ENCODE measurements around the gene ATXN1.
A peak's percentile ranks its signal among the peaks of the same experiment; 100 is the strongest.

Gene ATXN1

DNA sequence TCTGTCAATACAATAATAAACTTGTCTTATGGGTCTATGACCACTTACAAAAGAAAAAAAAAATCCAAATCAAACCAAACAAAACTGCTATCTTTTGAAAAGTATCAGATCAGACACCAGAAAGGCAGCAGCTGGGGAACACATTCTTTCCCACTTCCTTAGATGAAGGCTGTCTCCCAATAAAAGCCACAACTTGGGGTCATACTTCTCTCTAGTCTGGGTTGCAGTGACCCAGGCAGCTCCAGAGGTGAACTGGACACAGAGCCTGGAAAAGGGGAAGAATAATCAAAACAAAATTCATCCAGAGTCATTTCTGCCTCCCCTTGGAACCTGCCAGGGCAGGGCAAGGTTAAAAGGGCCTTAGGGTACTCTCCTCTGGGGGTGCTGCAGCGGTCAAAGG is 19.1 kb downstream of the ATXN1 start:
- DNase-seq: no peak

DNA sequence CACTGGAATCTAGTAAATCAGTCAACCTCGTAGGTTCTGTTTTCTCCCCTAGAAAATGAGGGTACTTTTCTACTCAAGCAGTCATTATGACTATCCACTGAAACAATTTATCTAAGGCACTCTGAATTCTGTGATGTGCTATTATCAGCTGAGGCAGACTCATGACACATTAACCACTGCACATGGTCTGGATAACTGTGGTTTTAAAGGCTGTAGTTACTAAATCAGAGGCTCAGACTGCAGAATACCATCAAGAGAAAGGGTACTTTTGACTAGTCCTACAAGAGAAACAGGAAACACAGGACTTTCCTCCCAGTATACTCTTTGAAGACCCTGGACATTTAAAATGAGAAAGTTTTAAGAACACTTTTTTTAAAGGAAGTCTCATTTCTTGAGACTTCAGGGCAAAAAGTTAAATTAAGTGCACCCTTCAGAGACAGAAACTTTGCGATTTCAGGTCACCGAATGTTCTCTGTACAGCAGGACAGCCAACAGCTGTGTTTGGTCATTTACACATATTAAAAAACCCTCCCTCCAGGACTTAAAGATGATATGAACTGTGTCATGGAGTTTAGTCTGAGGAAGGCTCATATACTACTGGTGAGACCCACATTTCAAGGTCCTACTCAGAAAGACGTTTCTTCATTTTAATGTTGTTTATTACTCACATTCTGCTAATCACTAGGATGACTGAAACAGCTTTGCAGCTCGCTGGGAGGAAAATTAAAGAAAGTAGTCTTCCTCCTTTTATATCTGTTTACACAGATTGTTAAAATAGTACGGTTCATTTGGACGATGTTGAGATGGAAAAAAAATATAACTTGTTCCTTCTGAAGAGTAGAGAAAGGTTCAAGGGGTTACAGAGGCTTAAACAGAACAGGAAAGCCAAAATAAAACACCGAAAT is 19.9 kb downstream of the ATXN1 start:
- DNase-seq: peak; percentile 78

DNA sequence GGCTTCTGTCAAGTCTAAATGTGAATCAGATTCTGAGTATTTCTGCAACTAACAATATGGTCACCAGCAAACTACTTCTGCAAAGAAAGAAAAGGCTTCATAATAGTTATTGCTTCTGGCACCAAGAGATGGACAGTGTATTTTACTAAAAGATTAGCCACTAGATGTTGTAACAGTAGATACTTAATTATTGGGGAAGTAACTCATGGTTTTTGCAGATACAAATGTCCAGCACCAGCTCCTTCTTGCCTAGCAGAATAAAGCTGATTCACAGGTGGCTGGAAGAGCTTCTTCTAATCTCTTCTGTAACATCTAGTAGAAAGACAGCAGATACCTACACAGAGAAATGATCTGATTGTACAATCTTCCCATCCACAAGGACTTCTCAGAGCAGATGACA is 21.2 kb downstream of the ATXN1 start:
- peak; percentile 5 for DNase-seq

DNA sequence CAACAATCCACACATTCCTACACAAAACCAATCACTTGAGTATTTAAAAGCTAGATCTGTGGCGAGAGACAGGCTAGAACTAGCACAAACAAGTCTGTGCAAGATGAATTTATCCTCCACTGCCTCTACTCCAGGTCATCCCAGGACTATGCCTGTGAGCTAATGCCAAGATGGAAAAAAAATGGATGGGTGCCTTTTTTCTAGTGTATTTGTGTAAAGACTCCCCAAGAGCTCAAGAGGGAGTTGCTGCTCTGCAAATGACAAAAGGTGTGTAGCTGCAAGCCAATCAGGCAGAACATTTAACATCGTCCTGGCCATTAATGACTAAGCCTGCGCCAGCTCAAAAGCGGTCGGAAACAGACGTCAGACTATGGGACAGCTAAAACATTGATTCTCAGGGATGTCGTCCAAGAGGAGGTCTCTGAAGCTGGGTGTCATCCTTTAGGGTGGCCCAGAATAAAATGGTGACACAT is 21.9 kb downstream of the ATXN1 start:
- DNase-seq: no peak

DNA sequence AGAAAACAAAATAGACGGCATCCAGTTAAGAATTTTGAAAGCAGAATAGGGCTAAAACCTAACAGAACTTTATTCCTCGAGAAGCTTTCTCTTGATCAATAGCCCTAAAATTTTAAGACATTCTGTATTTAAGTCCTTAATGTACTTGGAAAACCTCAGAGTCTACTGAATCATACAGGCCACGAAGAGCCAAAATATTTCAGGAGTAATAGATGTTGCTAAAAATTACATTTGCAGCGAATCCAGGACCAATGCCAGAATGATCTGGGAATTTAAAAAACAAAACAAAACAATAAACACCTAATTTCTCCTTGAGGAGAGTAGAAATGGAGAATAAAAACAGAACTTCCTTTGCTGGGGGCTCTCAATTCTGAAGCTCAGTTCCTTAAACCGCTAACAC is 23.3 kb downstream of the ATXN1 start:
- DNase-seq: no peak

DNA sequence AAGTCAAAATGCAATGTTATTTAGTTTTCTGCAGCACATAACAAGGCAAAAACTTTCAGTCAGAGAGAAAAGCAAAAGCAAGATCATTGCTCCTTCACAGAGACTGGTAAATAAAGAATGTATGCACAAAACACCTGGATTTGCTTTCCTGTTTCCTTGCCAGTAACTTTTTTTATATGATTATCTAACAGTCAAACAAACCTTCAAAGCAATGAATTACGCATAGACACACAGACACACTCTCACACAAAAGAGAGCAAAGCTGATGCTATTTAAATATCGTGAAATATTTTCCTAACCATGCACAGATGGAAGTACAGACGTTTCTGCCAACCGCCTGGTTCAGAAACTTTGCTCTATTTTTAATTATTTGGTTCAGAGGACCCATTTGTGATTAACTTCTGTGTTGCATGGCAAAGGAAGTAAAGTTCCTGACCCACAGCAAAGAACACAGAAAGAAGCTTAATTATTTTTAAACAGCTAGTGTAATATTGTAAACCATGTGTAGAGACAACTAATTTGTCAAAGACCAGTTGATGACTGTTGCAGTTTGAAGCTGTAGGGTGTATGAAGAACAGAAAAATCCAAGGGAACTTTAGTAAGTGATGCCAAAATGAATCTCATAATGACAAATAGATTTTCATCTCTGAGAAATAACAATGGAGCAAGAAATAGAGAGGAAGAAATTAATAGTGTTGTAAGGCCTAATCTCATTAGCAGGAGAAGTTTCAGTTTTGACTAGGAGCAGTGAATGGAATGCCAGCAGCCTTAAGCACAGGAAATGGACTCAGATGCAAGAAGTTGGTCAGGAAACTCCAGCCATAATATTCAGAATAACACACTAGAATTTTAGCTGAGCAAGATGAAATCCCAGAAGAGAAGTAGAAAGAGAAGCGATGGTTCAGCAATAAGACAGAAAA is 24.1 kb downstream of the ATXN1 start:
- no peak for DNase-seq

DNA sequence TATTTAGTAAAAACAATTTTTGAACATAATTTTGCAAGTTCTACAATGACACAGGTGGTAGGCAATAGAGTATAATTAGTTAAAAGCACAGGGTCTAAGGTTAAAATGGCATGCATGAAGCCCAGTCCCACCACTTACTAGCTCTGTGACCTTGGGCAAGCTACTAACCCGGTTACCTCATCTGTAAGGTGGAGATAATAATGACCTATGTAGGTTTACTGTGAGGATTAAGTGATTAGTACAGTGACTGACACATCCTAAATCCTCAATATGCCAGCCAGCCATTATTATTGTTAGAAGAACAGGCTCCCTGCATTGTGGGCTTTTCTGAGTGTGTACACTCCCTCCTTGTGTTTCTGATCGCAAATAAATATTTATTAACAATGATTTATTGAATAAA is 26.2 kb downstream of the ATXN1 start:
- no peak for DNase-seq

DNA sequence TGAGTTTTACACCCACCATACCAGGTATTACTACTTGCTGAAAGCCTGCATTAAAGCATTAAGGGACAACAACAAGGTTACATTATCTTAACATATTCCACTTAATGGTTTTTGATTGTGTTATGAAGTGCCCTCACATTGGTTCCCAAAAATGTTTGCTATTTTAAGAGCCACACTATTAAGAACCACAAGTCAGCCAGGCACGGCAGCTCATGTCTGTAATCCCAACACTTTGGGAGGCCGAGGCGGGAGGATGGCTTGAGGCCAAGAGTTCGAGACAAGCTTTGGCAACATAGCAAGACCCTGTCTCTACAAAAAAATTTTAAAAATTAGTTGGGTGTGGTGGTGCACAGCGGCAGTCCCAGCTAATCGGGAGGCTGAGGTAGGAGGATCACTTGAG is 28.2 kb downstream of the ATXN1 start:
- no peak for DNase-seq

DNA sequence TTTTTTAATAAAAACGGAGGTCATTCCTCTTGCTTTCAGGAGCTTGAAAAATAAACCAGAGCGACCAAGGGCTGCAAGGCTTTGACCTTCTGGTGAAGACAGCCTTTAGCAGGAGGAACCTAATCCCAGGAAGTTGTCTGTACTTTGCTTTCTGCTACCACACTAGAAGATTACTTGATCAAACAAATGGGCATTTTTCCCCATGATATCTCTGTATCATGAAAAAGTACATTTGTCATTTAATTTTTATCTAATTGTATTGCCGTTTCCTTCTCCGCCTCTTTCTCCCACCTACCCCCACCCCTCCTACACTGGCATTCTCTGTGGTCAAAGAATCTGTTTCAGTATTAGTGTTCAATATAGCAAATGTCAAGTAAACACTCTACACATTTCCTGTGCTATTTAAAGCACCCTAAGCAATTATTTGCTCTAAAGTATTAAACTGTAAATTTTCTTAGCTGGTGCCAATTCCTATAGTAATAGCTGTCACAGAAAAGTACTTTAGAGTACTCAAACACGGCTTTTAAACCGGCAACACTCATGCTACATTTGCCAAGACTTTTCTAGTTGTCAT is 29.7 kb downstream of the ATXN1 start:
- DNase-seq: no peak

DNA sequence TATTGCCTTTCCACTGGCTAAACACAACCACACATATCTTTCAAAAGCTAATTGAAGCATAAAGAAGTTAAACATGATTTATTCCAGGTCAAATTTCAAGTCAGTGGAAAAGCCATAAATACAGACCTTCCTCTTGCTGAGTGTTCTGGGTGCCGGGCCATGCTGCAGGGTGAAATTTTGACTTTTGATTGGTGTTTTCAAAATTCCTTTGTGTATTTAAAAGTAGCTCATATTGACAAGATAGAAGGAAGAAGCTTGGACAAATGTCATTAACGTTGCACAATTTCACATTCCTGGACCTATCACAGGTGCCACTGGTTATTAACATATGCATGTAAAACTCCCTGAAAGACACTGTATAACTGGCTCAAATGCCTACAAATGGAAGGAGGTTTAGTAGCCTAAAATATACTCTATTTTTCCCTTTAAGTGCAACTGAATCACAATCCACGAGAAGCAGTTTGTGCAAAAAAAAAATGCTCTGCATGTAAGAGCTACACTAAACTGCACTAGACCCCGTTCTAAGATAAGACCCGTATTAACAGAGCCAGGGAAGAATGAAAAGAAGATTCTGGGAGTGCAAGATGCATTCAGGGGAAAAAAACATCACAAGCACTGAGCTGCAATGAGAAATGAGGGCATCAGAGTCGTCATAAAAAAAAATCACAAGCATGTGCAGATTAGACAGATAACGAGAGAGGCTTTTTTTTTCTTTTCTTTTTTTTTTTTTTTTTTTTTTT is 30.4 kb downstream of the ATXN1 start:
- DNase-seq: no peak

DNA sequence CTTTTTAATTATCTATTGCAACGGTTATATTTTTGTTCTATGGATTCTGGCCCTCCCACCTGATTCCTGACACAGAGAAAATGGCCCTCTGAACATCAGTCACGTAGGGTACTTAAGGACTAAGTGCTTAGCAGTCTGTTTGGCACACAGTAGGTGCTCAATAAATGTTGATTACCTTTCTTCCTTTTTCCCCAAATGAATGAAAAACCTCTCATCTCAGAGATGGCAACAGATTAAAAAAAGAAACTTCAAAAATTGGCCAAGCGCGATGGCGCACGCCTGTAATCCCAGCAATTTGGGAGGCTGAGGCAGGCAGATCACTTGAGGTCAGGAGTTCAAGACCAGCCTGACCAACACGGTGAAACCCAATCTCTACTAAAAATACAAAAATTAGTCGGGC is 31.5 kb downstream of the ATXN1 start:
- no peak for DNase-seq

DNA sequence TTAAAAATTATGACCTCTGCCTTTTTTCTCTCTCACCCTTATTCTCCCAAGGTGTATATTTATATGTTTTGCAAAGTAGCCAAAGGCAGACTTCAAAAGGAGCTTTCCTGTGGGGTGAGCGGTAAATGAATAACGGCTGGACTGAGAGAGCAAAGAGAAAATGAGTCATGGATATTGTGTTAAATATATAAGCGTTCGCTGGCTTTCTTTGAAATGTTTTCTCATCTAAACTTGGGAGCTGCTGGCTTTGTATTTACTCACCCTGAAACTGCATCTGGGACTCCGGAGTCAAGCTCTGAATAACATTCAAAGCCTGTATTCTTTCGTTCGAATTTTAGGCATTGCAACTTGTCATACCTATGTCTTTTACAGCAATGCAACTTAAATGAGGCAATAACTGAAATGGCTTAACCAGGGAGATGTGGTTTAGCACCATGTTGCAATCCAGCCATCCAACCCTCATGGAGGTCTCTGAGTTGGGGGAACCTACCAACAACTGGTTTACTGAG is 32.0 kb downstream of the ATXN1 start:
- DNase-seq: peak; percentile 76

DNA sequence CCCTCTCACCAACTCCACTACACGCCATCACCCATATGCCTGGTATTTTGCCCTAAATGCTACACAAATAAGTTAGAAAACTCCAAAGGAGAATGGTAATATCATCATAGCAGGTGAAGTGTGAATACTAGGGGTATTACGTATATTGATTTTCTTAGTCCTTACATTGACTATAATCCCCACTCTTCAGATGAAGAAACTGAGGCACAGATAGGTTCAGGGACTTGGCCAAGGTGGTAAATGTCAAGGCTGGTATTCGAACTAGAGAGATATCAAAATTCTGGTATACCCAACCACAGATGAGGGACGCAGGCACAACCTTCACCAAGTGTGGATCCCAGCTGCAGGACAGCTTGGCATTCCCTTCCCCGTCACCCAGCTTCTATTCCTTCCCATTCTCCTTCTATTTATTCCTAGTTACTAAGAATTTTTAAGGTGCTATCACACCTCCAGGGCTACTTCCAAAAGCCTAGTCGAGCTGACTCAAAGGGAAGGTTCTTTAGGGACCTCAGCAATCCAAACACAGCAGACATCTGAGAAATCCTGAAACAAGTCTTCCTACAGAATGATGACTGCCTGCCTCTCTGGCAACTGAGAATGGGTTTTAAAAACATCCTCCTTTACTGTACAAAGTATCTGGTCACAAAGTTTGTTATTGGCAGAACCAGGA is 32.6 kb downstream of the ATXN1 start:
- DNase-seq: no peak

DNA sequence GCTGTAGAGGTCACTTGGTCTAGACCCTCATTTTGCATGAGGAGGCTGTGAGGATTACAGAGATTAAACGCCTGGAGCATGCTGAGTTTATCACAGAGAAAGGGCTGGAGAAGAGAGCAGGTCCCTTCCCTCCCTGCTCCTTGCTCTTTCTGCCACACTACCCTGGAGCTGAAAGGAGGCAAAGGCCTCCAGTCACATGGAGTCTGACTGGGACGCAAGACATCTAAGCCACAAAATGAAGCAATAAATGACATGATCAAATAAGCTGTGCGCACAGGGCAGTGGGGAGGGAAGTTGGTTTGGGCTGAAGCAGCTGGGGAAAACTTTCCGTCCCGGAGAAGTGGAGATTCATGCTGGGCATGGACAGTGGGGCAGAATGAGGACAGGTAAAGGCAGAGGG is 33.3 kb downstream of the ATXN1 start:
- DNase-seq: peak; percentile 61

DNA sequence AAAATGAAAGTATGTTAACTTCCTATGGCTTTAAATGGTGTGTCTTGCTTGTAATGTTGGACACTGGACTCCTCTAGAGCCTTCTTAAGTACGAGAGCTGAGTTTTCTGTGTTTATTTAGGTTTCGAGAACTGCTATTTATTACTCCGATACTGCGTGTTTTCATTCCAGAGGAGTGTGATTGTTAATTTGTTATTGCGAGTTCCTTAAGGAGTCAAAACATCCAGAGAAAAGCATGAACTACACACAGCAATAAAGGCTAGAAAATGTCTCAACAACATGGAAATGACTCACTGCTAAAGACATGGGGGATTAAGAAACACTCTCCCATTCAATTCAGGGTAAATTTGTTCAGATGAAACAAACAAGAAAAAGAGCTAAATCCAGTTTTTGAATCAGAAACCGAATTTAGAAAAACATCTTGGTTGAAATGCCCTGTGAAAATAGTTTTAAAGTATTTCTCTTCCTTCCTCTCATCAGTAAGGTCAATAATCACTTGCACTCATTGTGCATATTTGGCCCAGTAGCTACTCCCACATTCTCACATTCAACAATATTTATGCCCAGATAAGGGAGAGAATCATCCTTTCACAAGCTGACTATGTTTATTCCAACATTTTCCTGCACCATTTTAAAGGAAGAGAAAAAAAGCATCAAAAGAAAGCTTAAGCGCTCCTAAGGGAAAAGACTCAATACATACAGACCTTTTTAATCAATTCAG is 36.0 kb downstream of the ATXN1 start:
- no peak for DNase-seq

DNA sequence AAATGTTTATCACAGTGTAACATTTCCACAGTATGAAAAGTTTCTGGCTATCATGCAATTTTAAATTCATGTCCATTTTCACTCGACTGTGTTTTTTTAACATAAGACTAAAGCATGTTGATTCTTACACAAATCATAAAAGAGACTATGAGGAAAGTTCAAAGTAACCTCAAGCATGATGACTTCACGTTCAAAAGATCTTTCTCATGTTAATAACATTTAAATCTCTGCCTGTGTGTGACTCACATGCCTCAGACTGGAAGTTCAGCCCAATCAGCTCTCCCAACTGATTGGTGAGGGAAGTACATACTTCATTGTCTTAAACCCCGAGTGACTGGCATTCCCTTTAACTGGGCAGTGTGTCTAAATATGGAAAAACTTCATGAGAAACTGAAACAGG is 37.4 kb downstream of the ATXN1 start:
- DNase-seq: no peak

DNA sequence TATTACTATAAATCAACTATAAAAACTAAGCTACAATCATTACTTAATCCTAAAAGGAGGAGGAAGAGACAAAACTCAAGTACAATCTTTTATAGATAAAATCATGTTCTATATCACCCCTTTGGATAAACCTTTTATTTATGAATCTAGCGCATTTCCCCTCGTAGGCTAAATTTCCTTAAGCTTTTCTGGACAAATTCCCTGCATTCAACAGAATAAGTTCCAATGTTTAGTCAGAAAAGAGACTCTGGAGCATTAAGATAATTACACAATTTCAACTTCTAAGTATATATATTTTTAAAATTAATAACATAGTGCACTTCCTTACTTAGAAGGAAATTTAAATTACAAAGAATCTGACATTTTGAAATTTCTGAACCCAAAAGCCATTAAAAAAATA is 37.9 kb downstream of the ATXN1 start:
- DNase-seq: no peak

DNA sequence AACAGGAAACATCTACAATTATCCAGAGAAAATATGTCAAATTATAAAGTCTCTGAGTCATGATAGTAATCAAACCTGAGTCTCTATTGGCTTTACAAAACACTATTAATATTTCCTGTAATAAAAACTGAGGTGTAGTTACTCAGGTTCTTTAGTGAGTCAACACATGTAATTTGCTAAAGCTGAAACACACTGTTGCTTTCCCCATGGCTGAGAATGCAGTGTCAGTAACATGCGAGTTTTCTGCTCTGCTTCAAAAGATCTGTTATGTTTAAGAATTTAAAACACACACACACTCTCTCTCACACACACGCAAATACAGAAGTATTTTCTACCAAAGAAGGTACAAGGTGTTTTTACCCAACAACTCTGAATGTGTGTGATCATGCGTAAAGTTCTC is 38.6 kb downstream of the ATXN1 start:
- no peak for DNase-seq

DNA sequence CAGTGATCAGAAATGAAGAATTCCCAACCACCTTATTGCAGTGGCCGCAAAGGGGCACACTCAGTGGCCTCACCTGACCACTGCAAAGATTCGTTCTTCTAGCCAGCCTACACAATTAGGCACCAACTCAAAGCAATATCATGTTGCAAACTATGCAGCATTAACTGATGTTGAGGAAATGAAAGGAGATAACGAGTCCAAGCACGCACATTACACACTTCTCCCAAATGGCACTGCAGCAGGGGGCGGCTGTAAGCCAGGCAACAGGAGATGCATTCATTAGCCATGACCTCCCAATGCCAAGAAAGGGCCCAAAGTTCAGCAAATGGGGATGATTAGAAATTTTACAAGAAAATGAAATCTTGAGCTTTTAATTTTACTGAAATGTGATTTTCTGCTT is 39.3 kb downstream of the ATXN1 start:
- no peak for DNase-seq

DNA sequence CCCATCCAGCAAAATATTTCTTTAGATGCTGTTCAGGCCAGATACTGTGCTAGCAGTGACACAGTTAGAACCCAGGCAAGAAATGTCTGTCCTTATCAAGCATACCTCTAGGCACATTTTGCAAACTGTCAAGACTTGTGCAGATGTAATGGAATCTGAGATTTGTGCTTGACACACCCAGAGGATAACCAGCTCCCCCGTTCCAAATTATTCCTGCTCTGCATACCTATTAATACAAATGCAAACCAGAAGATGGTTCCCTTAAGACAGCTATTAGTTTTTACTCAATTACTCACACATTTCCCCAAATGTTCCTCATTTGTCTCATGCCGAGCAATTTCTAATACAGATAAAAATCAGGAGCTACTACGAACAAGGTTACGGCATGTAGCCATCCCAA is 40.4 kb downstream of the ATXN1 start:
- DNase-seq: no peak

DNA sequence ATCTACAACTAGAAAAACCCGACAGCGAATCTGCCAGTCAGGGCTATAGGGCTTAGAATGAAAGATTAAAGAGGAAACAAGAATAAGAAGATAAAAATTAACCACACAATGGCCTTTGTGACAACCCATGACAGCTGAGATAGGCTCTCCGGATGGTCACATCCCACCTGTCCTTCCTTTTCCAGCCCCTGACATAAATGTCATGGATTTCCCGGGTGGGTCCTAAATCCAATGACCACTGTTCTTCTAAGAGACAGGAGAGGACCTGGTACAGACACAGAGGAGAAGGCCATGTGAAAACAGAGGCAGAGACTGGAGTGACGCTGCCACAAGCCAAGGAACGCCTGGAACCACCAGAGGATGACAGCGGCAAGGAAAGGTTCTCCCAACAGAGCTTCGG is 41.8 kb downstream of the ATXN1 start:
- DNase-seq: no peak
